Measurements from ENCODE around the gene DDX39A.

DNA sequence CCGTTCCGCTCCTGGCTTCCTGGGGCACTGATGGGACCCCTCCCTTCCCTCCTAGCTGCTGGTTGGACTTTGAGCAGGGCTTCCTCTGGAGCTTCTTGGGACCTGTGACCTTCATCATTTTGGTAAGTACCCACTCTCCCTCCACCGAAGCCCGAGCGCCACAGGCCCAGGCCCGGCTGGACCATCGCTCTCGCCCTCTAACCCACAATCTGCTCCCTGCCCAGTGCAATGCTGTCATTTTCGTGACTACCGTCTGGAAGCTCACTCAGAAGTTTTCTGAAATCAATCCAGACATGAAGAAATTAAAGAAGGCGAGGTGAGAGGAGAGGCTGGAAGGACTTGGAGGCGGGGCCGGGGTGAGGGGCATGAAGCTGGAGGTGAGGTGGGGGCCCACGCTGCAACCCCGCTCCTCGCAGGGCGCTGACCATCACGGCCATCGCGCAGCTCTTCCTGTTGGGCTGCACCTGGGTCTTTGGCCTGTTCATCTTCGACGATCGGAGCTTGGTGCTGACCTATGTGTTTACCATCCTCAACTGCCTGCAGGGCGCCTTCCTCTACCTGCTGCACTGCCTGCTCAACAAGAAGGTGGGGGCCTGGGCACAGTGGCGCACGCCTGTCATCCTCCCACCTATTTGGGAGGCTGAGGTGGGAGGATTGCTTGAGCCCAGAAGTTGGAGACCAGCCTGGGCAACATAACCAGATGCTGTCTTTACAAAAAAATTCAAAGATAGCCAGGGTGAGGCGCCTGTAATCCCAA, 12.3 kb downstream of the DDX39A start:
- TF ChIP-seq EZH2 (IDR thresholded peaks at IDR 0.05) (no peak), CTCF (IDR thresholded peaks at IDR 0.05) (no peak), EZH2phosphoT487 (IDR thresholded peaks at IDR 0.05) (no peak)

Data from neural progenitor cell (in vitro differentiated cells).